A673 (cell line): ENCODE results near the gene TNPO3.

Experiments
- CTCF ChIP-seq: fragments of 300-800, 200-600 bp; sonication (generic); conservative IDR thresholded peaks from 2 replicates; pipeline ENCODE4 v1.5.1; 2017; ENCODE audit warnings: low read depth, mild to moderate bottlenecking, antibody characterized with exemption, low read length, moderate library complexity, mixed read lengths
- EZH2 ChIP-seq: fragments of 200-600 bp; sonication (generic); IDR thresholded peaks from 2 replicates; pipeline ENCODE4 v1.6.1; 2017; ENCODE audit warnings: borderline replicate concordance, low read depth, mild to moderate bottlenecking, mixed read lengths, antibody characterized with exemption, low read length; ENCODE audit not compliant: poor library complexity, severe bottlenecking

GRCh38 chr7:129008645-129009414 lies 46.1 kb downstream of the TNPO3 start:
- no peak for TF ChIP-seq CTCF
- no peak for TF ChIP-seq EZH2
